Activated T-helper 1 cell treated with Interleukin-2 at 50 U/mL for 16 hours (primary cell): Measurements from ENCODE around the gene C1QTNF7.

Source experiments
- DNase-seq: peaks from one replicate; pipeline ENCODE4 v3.0.0-alpha.2; 2020; ENCODE audit warnings: low read depth

C1QTNF7 gene

GRCh38 chr4:15427701-15428100 is at the start of gene C1QTNF7:
Gene C1QTNF7 (plus strand): TSS chr4:15428033. CDS start chr4:15435744, 7,711 bp downstream.
- no peak for DNase-seq

- no peak for DNase-seq
Observed at GRCh38 chr4:15378062-15378461, 49.8 kb upstream of the C1QTNF7 start.

GRCh38 chr4:15378493-15378892 is 49.3 kb upstream of the C1QTNF7 start:
- no peak for DNase-seq

GRCh38 chr4:15381806-15382338 is 46.0 kb upstream of the C1QTNF7 start:
- DNase-seq: no peak

- no peak for DNase-seq
Observed at GRCh38 chr4:15382669-15383273, 45.1 kb upstream of the C1QTNF7 start.

GRCh38 chr4:15385515-15385914 is 42.3 kb upstream of the C1QTNF7 start:
- no peak for DNase-seq

GRCh38 chr4:15385928-15386327 is 41.9 kb upstream of the C1QTNF7 start:
- DNase-seq: no peak

- no peak for DNase-seq
Observed at GRCh38 chr4:15390494-15390893, 37.3 kb upstream of the C1QTNF7 start.

GRCh38 chr4:15392053-15392805 is 35.6 kb upstream of the C1QTNF7 start:
- DNase-seq: no peak

GRCh38 chr4:15395311-15395710 is 32.5 kb upstream of the C1QTNF7 start:
- DNase-seq: no peak

- no peak for DNase-seq
Observed at GRCh38 chr4:15396157-15396800, 31.6 kb upstream of the C1QTNF7 start.

GRCh38 chr4:15398001-15398400 is 29.8 kb upstream of the C1QTNF7 start:
- DNase-seq: no peak

GRCh38 chr4:15398732-15399131 is 29.1 kb upstream of the C1QTNF7 start:
- DNase-seq: no peak

- no peak for DNase-seq
Observed at GRCh38 chr4:15400226-15400625, 27.6 kb upstream of the C1QTNF7 start.

- no peak for DNase-seq
Observed at GRCh38 chr4:15400981-15401671, 26.7 kb upstream of the C1QTNF7 start.

- no peak for DNase-seq
Observed at GRCh38 chr4:15402146-15402545, 25.7 kb upstream of the C1QTNF7 start.

GRCh38 chr4:15402974-15403373 is 24.9 kb upstream of the C1QTNF7 start:
- DNase-seq: no peak

- no peak for DNase-seq
Observed at GRCh38 chr4:15405018-15405417, 22.8 kb upstream of the C1QTNF7 start.

GRCh38 chr4:15410750-15411149 is 17.1 kb upstream of the C1QTNF7 start:
- DNase-seq: no peak

- DNase-seq: no peak
Observed at GRCh38 chr4:15412461-15412860, 15.4 kb upstream of the C1QTNF7 start.

- no peak for DNase-seq
Observed at GRCh38 chr4:15413010-15413622, 14.7 kb upstream of the C1QTNF7 start.

GRCh38 chr4:15413623-15414019 is 14.2 kb upstream of the C1QTNF7 start:
- DNase-seq: no peak
